ENCODE data around the gene WDR11. TPM values are rescaled to one million over a fixed set of nuclear protein-coding genes. Genes with fewer than 3 reads are reported as not detected.

Gene WDR11
- total RNA-seq, 2 experiments from 2014 or later, result 33.9 to 36.0 TPM

- ChIA-PET CTCF (interaction anchor here (1.0 to 1.3 kb wide), 2 partner anchors 8 to 34 kb away, joined by 3 read pairs; no protein-coding TSS in a partner anchor), POLR2A (no interaction called here)
- peak; percentile 42 for TF ChIP-seq CTCF (IDR thresholded peaks at IDR 0.05)
- no peak for ATAC-seq
- no peaks in the 10 kb centered on the region for H3K9me3 Mint-ChIP-seq
- no peaks in the 10 kb centered on the region for H3K36me3 Mint-ChIP-seq (ENCODE audit: low read depth)
- intact Hi-C loops (cut with micrococcal nuclease), result no loop called here
- H3K4me3 Mint-ChIP-seq, result no peak overlapping the region
- H3K4me1 Mint-ChIP-seq (ENCODE audit: low read depth), result no peaks in the 10 kb centered on the region
- H3K27me3 Mint-ChIP-seq, result peaks cover 6% of the 10 kb centered on the region
- peak; percentile 24 for DNase-seq
- no peak overlapping the region for H3K27ac Mint-ChIP-seq
Measured at GRCh38 chr10:120824881-120825309, 26.3 kb upstream of the WDR11 start.

GRCh38 chr10:120825878-120826769 is 25.0 kb upstream of the WDR11 start:
- DNase-seq (no peak), ATAC-seq (no peak)
- POLR2A ChIA-PET, result interaction anchor here (0.7 kb wide), 1 partner anchor 66 kb away, joined by 4 read pairs; no protein-coding TSS in a partner anchor
- intact Hi-C loops (cut with micrococcal nuclease), result no loop called here
- H3K27me3 Mint-ChIP-seq, result peaks cover 6% of the 10 kb centered on the region
- H3K4me1 Mint-ChIP-seq (ENCODE audit: low read depth), result no peaks in the 10 kb centered on the region
- H3K27ac Mint-ChIP-seq, result no peak overlapping the region
- no peaks in the 10 kb centered on the region for H3K9me3 Mint-ChIP-seq
- no peak overlapping the region for H3K4me3 Mint-ChIP-seq
- H3K36me3 Mint-ChIP-seq (ENCODE audit: low read depth), result no peaks in the 10 kb centered on the region
- no peak for TF ChIP-seq CTCF (IDR thresholded peaks at IDR 0.05)
- CTCF ChIA-PET, result interaction anchor here (1.3 kb wide), 1 partner anchor 10 kb away, joined by 3 read pairs; no protein-coding TSS in a partner anchor

- CTCF ChIA-PET, result no interaction called here
- no peak for TF ChIP-seq CTCF (IDR thresholded peaks at IDR 0.05)
- no peak overlapping the region for H3K4me3 Mint-ChIP-seq
Measured at GRCh38 chr10:120827251-120827875, 23.8 kb upstream of the WDR11 start.

GRCh38 chr10:120828763-120829319 is 22.3 kb upstream of the WDR11 start:
- no peaks in the 10 kb centered on the region for H3K9me3 Mint-ChIP-seq
- H3K27me3 Mint-ChIP-seq, result peaks cover 9% of the 10 kb centered on the region
- no peak overlapping the region for H3K4me3 Mint-ChIP-seq
- ChIA-PET CTCF (interaction anchor here (1.2 kb wide), 1 partner anchor 92 kb away, joined by 3 read pairs; no protein-coding TSS in a partner anchor), POLR2A (no interaction called here)
- intact Hi-C loops (cut with micrococcal nuclease), result no loop called here
- no peaks in the 10 kb centered on the region for H3K4me1 Mint-ChIP-seq (ENCODE audit: low read depth)
- ATAC-seq, result no peak
- H3K27ac Mint-ChIP-seq, result no peak overlapping the region
- TF ChIP-seq CTCF (IDR thresholded peaks at IDR 0.05), result no peak
- no peak for DNase-seq
- no peaks in the 10 kb centered on the region for H3K36me3 Mint-ChIP-seq (ENCODE audit: low read depth)

More at GRCh38 chr10:120827251-120827875, 23.8 kb upstream of the WDR11 start:
- POLR2A ChIA-PET, result no interaction called here
- H3K36me3 Mint-ChIP-seq (ENCODE audit: low read depth), result no peaks in the 10 kb centered on the region
- intact Hi-C loops (cut with micrococcal nuclease), result no loop called here
- no peak overlapping the region for H3K27ac Mint-ChIP-seq
- no peaks in the 10 kb centered on the region for H3K9me3 Mint-ChIP-seq
- ATAC-seq (no peak), DNase-seq (no peak)
- H3K4me1 Mint-ChIP-seq (ENCODE audit: low read depth), result no peaks in the 10 kb centered on the region
- peaks cover 7% of the 10 kb centered on the region for H3K27me3 Mint-ChIP-seq

Measured in activated CD8-positive, alpha-beta T cell treated with anti-CD3 and anti-CD28 coated beads for 36 hours (primary cell).